Nucleus accumbens (tissue), 56 donors: ENCODE measurements around the gene CCDC158.
A peak's percentile ranks its signal among the peaks of the same experiment; 100 is the strongest.
"Not testable (repeated sequence)": the region's sequence is repeated elsewhere in the genome, so short reads cannot be mapped to it uniquely, and the experiment has no call there.

Source experiments
- DNase-seq, 56 donors: peaks; one replicate each; lab custom pipeline; 2025; lab: John Stamatoyannopoulos, UW

CCDC158 gene

DNA sequence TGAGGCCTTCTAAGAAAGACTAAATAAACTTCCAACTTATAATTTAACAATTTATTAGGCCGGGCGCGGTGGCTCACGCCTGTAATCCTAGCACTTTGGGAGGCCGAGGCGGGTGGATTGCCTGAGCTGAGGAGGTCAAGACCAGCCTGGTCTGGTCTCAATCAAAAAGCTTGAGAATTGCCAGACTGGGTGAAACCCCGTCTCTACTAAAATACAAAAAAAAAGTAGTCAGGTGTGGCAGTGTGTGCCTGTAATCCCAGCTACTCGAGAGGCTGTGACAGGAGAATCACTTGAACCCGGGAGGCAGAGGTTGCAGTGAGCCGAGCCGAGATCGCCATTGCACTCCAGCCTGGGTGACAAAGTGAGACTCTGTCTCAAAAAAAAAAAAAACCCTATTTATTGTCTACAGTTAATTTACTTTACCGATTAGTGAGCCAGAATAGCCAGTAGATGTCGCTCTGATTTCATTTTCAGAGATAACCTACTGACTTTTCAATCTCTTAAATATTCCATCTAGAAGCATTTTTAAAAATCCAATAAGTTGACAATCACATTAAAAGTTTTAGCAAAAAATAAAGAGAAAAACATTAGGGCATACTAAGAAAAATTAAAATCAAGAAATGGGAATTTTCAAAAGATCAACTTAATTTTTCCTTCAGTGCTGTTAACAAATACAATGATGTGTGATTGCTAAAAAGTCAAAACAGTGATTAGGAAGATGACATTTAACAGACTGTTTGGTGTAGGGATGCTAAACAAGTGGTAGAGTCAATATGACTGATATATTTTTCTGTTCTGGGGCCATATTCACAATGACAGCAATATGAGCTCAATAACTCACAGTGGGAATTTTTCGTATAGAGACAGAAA is 9.8 kb upstream of the CCDC158 start:
- DNase-seq, result no peak

GRCh38 chr4:76429636-76430035 is 8.7 kb upstream of the CCDC158 start:
- no peak for DNase-seq

- DNase-seq, result no peak
These were observed 5.3 kb upstream of the CCDC158 start for GRCh38 chr4:76426272-76426671.

DNA sequence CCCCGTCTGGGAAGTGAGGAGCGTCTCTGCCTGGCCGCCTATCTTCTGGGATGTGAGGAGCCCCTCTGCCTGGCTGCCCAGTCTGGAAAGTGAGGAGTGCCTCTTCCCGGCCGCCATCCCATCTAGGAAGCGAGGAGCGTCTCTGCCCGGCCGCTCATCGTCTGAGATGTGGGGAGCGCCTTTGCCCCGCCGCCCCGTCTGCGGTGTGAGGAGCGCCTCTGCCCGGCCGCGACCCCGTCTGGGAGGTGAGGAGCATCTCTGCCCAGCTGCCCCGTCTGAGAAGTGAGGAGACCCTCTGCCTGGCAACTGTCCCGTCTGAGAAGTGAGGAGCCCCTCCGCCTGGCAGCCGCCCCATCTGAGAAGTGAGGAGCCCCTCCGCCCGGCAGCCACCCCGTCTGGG is 2.2 kb upstream of the CCDC158 start:
- DNase-seq, result not testable (repeated sequence)

- DNase-seq, result peak in 1 of 56 donors; percentile 2
These were observed 666 bp downstream of the CCDC158 start for GRCh38 chr4:76420188-76420761.

GRCh38 chr4:76410636-76411035 is 10.3 kb downstream of the CCDC158 start:
- no peak for DNase-seq

DNA sequence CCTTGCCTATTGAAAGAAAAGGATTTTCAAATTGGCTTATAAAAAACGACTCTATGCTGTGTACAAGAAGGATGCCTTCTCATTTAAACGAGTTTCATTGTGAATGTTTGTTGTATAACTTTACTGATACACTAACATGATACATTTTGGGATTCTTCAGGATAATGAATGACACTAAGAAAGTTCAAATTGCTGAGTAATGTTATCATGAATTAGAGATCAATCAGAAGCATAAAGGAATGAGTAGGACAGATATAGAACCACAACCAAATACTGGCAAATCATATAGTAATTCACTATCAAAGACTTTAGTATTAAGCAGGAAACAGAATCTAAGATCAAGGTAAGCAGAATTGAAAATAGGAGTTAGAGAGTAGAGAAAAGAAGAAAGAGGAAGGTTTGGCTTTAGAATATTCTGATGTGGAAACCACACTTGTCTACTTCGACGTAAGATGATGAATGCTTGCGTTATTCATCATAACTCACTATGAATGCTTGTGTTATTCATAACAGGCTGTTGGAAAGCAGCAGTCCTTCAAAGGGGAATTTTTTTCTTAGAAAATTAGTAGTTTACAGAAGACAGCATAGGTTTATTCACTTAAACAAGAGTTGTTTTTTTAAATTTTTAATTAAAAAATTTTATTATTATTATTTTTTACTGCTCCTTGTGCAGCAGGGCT is 13.4 kb downstream of the CCDC158 start:
- DNase-seq, result no peak

GRCh38 chr4:76406081-76406480 is 14.9 kb downstream of the CCDC158 start:
- DNase-seq, result no peak

GRCh38 chr4:76401654-76402053 is 19.3 kb downstream of the CCDC158 start:
- DNase-seq, result no peak

GRCh38 chr4:76388160-76388908 is 32.6 kb downstream of the CCDC158 start:
- DNase-seq, result no peak

- DNase-seq, result no peak
These were observed 34.2 kb downstream of the CCDC158 start for GRCh38 chr4:76386566-76387305.

GRCh38 chr4:76385974-76386373 is 35.0 kb downstream of the CCDC158 start:
- no peak for DNase-seq

- DNase-seq, result no peak
These were observed 36.9 kb downstream of the CCDC158 start for GRCh38 chr4:76384052-76384451.

- no peak for DNase-seq
These were observed 37.9 kb downstream of the CCDC158 start for GRCh38 chr4:76383001-76383400.

DNA sequence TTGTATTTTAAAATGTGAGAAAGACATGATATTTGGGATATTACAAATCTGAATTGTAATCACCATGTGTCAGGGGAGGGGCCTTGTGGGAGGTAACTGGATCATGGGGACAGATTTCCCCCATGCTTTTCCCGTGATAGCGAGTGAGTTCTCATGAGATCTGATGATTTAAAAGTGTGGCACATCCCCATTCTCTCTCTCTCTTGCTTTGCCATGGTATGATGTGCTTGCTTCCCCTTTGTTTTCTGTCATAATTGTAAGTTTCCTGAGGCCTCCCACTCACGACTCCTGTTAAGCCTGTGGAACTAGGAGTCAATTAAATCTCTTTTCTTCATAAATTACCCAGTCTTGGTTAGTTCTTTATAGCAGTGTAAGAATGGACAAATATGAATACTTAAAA is 39.0 kb downstream of the CCDC158 start:
- no peak for DNase-seq

DNA sequence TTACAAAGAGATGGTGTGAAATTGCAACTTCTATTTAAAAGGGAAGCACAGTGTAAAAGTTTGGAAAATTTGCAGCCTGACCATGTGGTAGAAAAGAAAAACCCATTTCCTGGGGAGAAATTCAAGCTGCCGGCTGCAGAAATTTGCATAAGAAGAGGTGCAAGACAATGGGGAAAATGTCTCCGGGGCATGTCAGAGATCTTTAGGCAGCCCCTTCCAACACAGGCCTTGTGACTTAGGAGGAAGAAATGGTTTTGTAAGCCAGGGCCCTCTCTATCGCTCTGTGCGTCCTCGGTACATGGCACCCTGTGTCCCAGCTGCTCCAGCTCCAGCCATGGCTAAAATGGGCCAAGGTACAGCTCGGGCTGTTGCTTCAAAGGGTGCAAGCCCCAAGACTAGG is 40.4 kb downstream of the CCDC158 start:
- no peak for DNase-seq

- DNase-seq, result no peak
These were observed 43.0 kb downstream of the CCDC158 start for GRCh38 chr4:76377911-76378310.

- DNase-seq, result no peak
These were observed 43.5 kb downstream of the CCDC158 start for GRCh38 chr4:76377481-76377901.

GRCh38 chr4:76376534-76376933 is 44.4 kb downstream of the CCDC158 start:
- DNase-seq, result no peak

DNA sequence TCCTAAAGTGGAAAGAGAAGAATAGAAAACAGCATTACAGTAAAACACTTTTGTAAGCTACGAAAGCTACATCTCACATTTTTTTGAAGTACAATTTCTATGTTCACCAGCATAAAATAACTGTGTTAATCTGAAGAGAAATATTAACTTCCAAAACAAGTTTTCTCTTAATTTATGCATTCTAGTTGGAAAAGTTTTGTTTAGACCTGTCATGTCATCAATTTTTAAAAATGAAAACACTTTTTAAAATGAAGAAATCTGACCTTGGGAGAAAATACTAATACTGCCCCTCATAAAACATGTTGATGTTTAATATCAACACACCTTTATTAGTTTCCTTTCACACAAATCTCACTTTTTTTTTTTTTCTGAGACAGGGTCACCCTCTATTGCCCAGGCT is 45.2 kb downstream of the CCDC158 start:
- DNase-seq, result no peak
